ENCODE data around the gene GIGYF2.

GRCh38 chr2:232860593-232861241 is 163.6 kb downstream of the GIGYF2 start:
- TF ChIP-seq CTCF (IDR thresholded peaks at IDR 0.05; ENCODE audit: poor library complexity): no peak
- no peak for TF ChIP-seq EZH2 (IDR thresholded peaks at IDR 0.05; ENCODE audit: borderline replicate concordance)
- no peak for TF ChIP-seq EZH2phosphoT487 (IDR thresholded peaks at IDR 0.05; ENCODE audit: low read depth, severe bottlenecking, unreplicated experiment)

Data from hepatocyte (in vitro differentiated cells).